DND-41 (cell line): ENCODE data around the gene PLCL1.

Experiments
- ATAC-seq: fragments of 200-7000 bp; cut with Tn5 transposase; 3 replicates; pipeline ENCODE4 v1.9.1; 2021; ENCODE audit warnings: low read depth; ENCODE audit not compliant: insufficient read depth
- DNase-seq: peaks from one replicate; pipeline ENCODE4 v3.0.0-alpha.2; 2020
- H2AFZ ChIP-seq: 2 replicates; pipeline ENCODE4 v1.6.0; 2012; ENCODE audit warnings: low read depth, low read length
- H3K27ac ChIP-seq: 2 replicates; pipeline ENCODE4 v1.5.1; 2012; ENCODE audit warnings: low read length, inconsistent platforms
- H3K27me3 ChIP-seq: fragments of 200-600 bp; sonication (generic); 2 replicates; pipeline ENCODE4 v1.6.0; 2012; ENCODE audit warnings: low read length, mild to moderate bottlenecking, inconsistent platforms; ENCODE audit not compliant: insufficient read depth, poor library complexity
- H3K36me3 ChIP-seq: 2 replicates; pipeline ENCODE4 v1.5.1; 2012; ENCODE audit warnings: low read length, inconsistent platforms; ENCODE audit not compliant: insufficient read depth
- H3K4me1 ChIP-seq: 2 replicates; pipeline ENCODE4 v1.5.1; 2012; ENCODE audit warnings: mild to moderate bottlenecking, low read length; ENCODE audit not compliant: insufficient read depth
- H3K4me2 ChIP-seq: 2 replicates; pipeline ENCODE4 v1.6.0; 2012; ENCODE audit warnings: mild to moderate bottlenecking, moderate library complexity, low read length, inconsistent platforms; ENCODE audit not compliant: insufficient read depth
- H3K4me3 ChIP-seq, 2 experiments: fragments of 200-600 bp in 1 of 2; shearing (Covaris generic) in 1 of 2; 2 replicates each; pipeline ENCODE4 v1.5.1; 2012 to 2016; ENCODE audit warnings: inconsistent platforms in 2 of 2, low read length in 2 of 2, mild to moderate bottlenecking in 2 of 2, low read depth in 1 of 2, moderate library complexity in 1 of 2
- H3K79me2 ChIP-seq: 2 replicates; pipeline ENCODE4 v1.6.0; 2012; ENCODE audit warnings: low read length, inconsistent platforms; ENCODE audit not compliant: insufficient read depth
- H3K9ac ChIP-seq: 2 replicates; pipeline ENCODE4 v1.6.0; 2012; ENCODE audit warnings: low read depth, mild to moderate bottlenecking, inconsistent platforms, low read length, moderate library complexity
- H3K9me3 ChIP-seq: 2 replicates; pipeline ENCODE4 v1.5.1; 2012; ENCODE audit warnings: low read length, moderate library complexity, mild to moderate bottlenecking, inconsistent platforms; ENCODE audit not compliant: insufficient read depth, severe bottlenecking
- H4K20me1 ChIP-seq: 2 replicates; pipeline ENCODE4 v1.6.0; 2012; ENCODE audit warnings: low read length; ENCODE audit not compliant: insufficient read depth
- EZH2 ChIP-seq: IDR thresholded peaks from 3 replicates; pipeline ENCODE4 v1.6.1; 2012; ENCODE audit warnings: borderline replicate concordance, low read depth, mild to moderate bottlenecking, moderate library complexity, low read length, inconsistent platforms; ENCODE audit not compliant: severe bottlenecking
- TF ChIP-seq, protein P1 (sequence below): IDR thresholded peaks from 2 replicates; pipeline ENCODE4 v1.5.1; 2012; ENCODE audit warnings: borderline replicate concordance, low read length, moderate library complexity, mild to moderate bottlenecking; ENCODE audit not compliant: poor library complexity, severe bottlenecking; ENCODE audit errors: extremely low read depth

PLCL1 gene

DNA sequence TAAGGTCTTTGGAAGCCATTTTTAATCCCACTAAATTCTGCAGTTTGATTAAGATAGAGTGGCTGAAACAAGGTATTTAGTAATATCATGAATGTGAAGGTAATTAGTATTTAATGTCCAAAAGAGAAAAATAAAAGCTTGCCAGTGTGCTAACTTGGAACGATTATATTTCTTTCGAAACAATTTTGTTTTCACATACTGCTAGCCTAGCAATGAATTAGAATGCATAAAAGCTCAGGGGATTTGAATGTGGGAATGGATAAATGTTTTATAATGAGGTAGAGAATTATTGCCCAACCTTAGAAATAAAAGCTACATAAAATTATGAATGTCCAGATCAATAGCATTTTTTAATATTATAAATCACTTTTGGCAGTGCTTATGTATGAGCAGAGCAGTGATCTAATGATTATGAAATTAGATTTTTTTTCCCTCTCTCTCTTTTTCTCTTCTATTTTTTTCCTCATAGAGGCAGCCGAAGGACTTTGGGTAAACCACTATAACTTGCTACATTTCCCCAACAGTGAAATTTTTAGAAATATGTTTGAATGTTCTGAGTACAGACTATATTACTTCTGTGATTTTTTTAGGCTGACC lies 75.5 kb downstream of the PLCL1 start:
- TF ChIP-seq, protein P1, sequence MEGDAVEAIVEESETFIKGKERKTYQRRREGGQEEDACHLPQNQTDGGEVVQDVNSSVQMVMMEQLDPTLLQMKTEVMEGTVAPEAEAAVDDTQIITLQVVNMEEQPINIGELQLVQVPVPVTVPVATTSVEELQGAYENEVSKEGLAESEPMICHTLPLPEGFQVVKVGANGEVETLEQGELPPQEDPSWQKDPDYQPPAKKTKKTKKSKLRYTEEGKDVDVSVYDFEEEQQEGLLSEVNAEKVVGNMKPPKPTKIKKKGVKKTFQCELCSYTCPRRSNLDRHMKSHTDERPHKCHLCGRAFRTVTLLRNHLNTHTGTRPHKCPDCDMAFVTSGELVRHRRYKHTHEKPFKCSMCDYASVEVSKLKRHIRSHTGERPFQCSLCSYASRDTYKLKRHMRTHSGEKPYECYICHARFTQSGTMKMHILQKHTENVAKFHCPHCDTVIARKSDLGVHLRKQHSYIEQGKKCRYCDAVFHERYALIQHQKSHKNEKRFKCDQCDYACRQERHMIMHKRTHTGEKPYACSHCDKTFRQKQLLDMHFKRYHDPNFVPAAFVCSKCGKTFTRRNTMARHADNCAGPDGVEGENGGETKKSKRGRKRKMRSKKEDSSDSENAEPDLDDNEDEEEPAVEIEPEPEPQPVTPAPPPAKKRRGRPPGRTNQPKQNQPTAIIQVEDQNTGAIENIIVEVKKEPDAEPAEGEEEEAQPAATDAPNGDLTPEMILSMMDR: no peak
- TF ChIP-seq EZH2: no peak
- no peaks in the 10 kb centered on the region for H3K9me3 ChIP-seq
- H3K27me3 ChIP-seq: no peaks in the 10 kb centered on the region
- no peaks in the 10 kb centered on the region for H3K36me3 ChIP-seq
- no peak overlapping the region for H2AFZ ChIP-seq
- no peak for DNase-seq
- H3K4me3 ChIP-seq: no peak overlapping the region
- no peaks in the 10 kb centered on the region for H3K4me1 ChIP-seq
- H4K20me1 ChIP-seq: no peaks in the 10 kb centered on the region
- no peak for ATAC-seq
- H3K27ac ChIP-seq: no peak overlapping the region
- H3K79me2 ChIP-seq: no peaks in the 10 kb centered on the region
- H3K9ac ChIP-seq: no peak overlapping the region
- no peak overlapping the region for H3K4me2 ChIP-seq

DNA sequence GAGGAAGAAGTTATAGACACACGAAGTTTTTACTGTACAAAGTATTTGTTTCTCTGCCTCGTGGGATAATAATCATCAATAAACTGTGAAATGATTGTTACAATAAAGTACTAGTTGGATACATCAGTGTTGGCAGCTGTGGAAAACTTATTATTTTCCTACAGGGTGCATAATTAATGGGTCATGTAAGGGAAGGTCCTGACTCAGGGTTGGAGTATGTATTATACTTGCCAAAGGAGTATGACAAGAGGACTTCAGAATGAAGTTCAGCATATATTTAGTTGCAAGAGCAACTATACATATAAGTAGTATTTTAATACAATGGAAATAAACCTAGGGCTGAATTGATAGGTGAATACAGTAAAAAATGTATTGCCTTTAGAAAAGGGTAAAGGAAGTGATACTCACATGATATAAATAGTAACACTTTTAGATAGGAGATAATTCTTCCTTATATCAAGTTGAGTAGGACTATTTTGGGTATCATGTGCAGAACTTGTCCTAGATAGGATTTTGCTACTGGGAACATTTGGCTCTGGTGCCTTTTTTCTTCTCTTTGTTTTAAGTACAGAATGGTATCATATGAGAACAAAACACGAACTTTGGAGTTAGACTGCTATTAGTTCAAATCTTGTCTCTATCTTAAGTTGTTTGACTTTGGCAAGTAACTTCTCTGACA lies 79.1 kb downstream of the PLCL1 start:
- no peak overlapping the region for H3K27ac ChIP-seq
- no peaks in the 10 kb centered on the region for H4K20me1 ChIP-seq
- no peaks in the 10 kb centered on the region for H3K9me3 ChIP-seq
- ATAC-seq (no peak), DNase-seq (no peak)
- H3K27me3 ChIP-seq: no peaks in the 10 kb centered on the region
- H2AFZ ChIP-seq: no peak overlapping the region
- no peaks in the 10 kb centered on the region for H3K79me2 ChIP-seq
- H3K9ac ChIP-seq: no peak overlapping the region
- H3K36me3 ChIP-seq: no peaks in the 10 kb centered on the region
- H3K4me1 ChIP-seq: no peaks in the 10 kb centered on the region
- no peak overlapping the region for H3K4me2 ChIP-seq
- H3K4me3 ChIP-seq: no peak overlapping the region
- TF ChIP-seq, protein P1: no peak
- TF ChIP-seq EZH2: no peak

DNA sequence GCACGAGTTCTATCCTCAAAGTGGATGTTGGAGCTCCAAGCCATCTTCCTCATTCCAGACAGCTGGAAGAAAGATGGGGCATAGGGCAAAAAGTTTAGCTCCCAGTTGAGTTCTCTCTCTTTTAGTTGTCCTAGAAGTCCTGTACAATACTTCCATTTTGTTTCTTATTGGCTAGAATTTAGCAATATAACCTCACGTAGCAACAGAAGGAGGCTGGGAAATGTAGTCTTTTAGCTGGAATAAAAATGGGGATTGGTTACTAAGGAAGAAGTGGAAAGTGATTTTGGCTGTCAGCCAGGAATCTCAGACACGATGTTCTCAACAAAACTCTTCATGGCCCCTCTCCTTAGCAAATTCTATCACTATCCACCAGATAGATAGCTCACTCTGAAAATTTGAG lies 79.9 kb downstream of the PLCL1 start:
- H3K4me2 ChIP-seq: no peak overlapping the region
- H3K27ac ChIP-seq: no peak overlapping the region
- H2AFZ ChIP-seq: no peak overlapping the region
- peaks cover 2% of the 10 kb centered on the region; the same call in 1 of the 2 replicates for H4K20me1 ChIP-seq
- ATAC-seq (no peak), DNase-seq (no peak)
- H3K4me3 ChIP-seq: no peak overlapping the region
- H3K4me1 ChIP-seq: no peaks in the 10 kb centered on the region
- H3K79me2 ChIP-seq: no peaks in the 10 kb centered on the region
- H3K9me3 ChIP-seq: no peaks in the 10 kb centered on the region
- no peaks in the 10 kb centered on the region for H3K27me3 ChIP-seq
- no peak overlapping the region for H3K9ac ChIP-seq
- H3K36me3 ChIP-seq: no peaks in the 10 kb centered on the region
- TF ChIP-seq, protein P1: no peak
- TF ChIP-seq EZH2: no peak
